Breast epithelium (tissue), 4 donors: ENCODE measurements around the gene APBA1. TPM values are rescaled to one million over a fixed set of nuclear protein-coding genes. Genes with fewer than 3 reads are reported as not detected.

Experiments used
- DNase-seq, 2 donors: peaks; one replicate each; pipeline ENCODE4 v3.0.0-alpha.2; 2019; ENCODE audit warnings: low spot score in 2 of 2
- H3K27ac ChIP-seq, 2 donors: fragments of 200-600 bp; sonication (generic) in 1 of 2; one replicate each; pipeline ENCODE4 v1.5.1; 2016 to 2019; ENCODE audit warnings: mild to moderate bottlenecking in 1 of 2
- H3K27me3 ChIP-seq, 2 donors: fragments of 200-600 bp; sonication (generic) in 1 of 2; one replicate each; pipeline versions ENCODE4 v1.5.1 to v1.6.0; 2017 to 2019; ENCODE audit warnings: control low read depth in 1 of 2, mild to moderate bottlenecking in 1 of 2
- H3K36me3 ChIP-seq: fragments of 200-600 bp; one replicate; pipeline ENCODE4 v1.5.1; 2019
- H3K4me1 ChIP-seq, 2 donors: fragments of 200-600 bp; sonication (generic); one replicate each; pipeline ENCODE4 v1.5.1; 2016 to 2019; ENCODE audit warnings: control low read depth in 1 of 2
- H3K4me3 ChIP-seq, 3 donors: fragments of 200-600 bp; sonication (generic); 1 replicate in 2 of 3; 2 replicates in 1 of 3; pipeline ENCODE4 v1.5.1; 2016 to 2019; ENCODE audit warnings: mild to moderate bottlenecking in 3 of 3, moderate library complexity in 2 of 3
- H3K9me3 ChIP-seq, 2 donors: fragments of 200-600 bp; sonication (generic) in 1 of 2; one replicate each; pipeline ENCODE4 v1.5.1; 2016 to 2019; ENCODE audit warnings: control low read depth in 1 of 2
- POLR2A ChIP-seq: fragments of 450-650 bp; IDR thresholded peaks from one replicate; pipeline ENCODE4 v1.6.1; 2016; ENCODE audit warnings: antibody characterized with exemption, mild to moderate bottlenecking, moderate library complexity
- POLR2AphosphoS5 ChIP-seq, 3 donors: sonication (generic); formaldehyde crosslinking; IDR thresholded peaks; one replicate each; pipeline ENCODE4 v1.6.1; 2017; ENCODE audit warnings: antibody characterized with exemption in 3 of 3
- intact Hi-C: fragments of 100-400 bp; cut with DNase I; formaldehyde crosslinking; loops from one replicate; pipeline ENCODE4 v1.15.1; 2023; ENCODE audit warnings: low total_unique reads
- total RNA-seq, 3 donors: library from RNA; depleted of rRNA; stranded (reverse); fragments of >200 nt; gene quantifications; one replicate each; pipeline ENCODE4 v1.1.0, GENCODE V29; 2016
- TF ChIP-seq, protein P1 (sequence below), 3 donors: fragments of 450-650 bp; IDR thresholded peaks; one replicate each; pipeline ENCODE4 v1.5.1; 2016 to 2017; ENCODE audit warnings: antibody characterized with exemption in 3 of 3, mild to moderate bottlenecking in 3 of 3, moderate library complexity in 3 of 3

The APBA1 gene
- total RNA-seq, 3 donors from 2014 or later: 6.9 to 8.0 (median 7.8) TPM

DNA sequence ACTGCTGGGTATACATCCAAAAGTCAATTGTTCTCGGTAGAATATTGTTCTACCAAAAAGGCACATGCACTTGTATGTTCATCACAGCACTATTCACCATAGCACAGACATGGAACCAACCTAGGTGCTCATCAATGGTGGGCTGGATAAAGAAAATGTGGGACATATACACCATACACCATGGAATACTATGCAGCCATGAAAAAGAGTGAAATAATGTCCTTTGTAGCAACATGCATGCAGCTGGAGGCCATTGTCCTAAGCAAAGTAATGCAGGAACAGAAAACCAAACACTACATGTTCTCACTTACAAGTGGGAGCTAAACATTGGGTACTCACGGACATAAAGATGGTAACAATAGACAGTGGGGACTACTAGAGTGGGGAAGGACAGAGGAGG lies 145.5 kb downstream of the APBA1 start:
- H3K27ac ChIP-seq: no peak overlapping the region
- H3K4me3 ChIP-seq: no peak overlapping the region
- H3K27me3 ChIP-seq: no peaks in the 10 kb centered on the region
- no peaks in the 10 kb centered on the region for H3K36me3 ChIP-seq
- no peak for DNase-seq
- intact Hi-C loops: no loop called here
- peaks cover 0 to 3% of the 10 kb centered on the region in 2 donors for H3K9me3 ChIP-seq
- H3K4me1 ChIP-seq: no peaks in the 10 kb centered on the region
- TF ChIP-seq POLR2A (no peak), POLR2AphosphoS5 (IDR thresholded peaks at IDR 0.05) (no peak)
- TF ChIP-seq, protein P1, sequence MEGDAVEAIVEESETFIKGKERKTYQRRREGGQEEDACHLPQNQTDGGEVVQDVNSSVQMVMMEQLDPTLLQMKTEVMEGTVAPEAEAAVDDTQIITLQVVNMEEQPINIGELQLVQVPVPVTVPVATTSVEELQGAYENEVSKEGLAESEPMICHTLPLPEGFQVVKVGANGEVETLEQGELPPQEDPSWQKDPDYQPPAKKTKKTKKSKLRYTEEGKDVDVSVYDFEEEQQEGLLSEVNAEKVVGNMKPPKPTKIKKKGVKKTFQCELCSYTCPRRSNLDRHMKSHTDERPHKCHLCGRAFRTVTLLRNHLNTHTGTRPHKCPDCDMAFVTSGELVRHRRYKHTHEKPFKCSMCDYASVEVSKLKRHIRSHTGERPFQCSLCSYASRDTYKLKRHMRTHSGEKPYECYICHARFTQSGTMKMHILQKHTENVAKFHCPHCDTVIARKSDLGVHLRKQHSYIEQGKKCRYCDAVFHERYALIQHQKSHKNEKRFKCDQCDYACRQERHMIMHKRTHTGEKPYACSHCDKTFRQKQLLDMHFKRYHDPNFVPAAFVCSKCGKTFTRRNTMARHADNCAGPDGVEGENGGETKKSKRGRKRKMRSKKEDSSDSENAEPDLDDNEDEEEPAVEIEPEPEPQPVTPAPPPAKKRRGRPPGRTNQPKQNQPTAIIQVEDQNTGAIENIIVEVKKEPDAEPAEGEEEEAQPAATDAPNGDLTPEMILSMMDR (IDR thresholded peaks at IDR 0.05): no peak

GRCh38 chr9:69519470-69520240 lies 152.5 kb downstream of the APBA1 start:
- Histone ChIP-seq H3K4me1 (no peaks in the 10 kb centered on the region), H3K9me3 (no peaks in the 10 kb centered on the region), H3K36me3 (no peaks in the 10 kb centered on the region), H3K27ac (no peak overlapping the region), H3K4me3 (no peak overlapping the region), H3K27me3 (no peaks in the 10 kb centered on the region)
- TF ChIP-seq POLR2AphosphoS5 (IDR thresholded peaks at IDR 0.05) (no peak), POLR2A (no peak)
- TF ChIP-seq, protein P1 (IDR thresholded peaks at IDR 0.05): no peak
- intact Hi-C loops: no loop called here
- no peak for DNase-seq

DNA sequence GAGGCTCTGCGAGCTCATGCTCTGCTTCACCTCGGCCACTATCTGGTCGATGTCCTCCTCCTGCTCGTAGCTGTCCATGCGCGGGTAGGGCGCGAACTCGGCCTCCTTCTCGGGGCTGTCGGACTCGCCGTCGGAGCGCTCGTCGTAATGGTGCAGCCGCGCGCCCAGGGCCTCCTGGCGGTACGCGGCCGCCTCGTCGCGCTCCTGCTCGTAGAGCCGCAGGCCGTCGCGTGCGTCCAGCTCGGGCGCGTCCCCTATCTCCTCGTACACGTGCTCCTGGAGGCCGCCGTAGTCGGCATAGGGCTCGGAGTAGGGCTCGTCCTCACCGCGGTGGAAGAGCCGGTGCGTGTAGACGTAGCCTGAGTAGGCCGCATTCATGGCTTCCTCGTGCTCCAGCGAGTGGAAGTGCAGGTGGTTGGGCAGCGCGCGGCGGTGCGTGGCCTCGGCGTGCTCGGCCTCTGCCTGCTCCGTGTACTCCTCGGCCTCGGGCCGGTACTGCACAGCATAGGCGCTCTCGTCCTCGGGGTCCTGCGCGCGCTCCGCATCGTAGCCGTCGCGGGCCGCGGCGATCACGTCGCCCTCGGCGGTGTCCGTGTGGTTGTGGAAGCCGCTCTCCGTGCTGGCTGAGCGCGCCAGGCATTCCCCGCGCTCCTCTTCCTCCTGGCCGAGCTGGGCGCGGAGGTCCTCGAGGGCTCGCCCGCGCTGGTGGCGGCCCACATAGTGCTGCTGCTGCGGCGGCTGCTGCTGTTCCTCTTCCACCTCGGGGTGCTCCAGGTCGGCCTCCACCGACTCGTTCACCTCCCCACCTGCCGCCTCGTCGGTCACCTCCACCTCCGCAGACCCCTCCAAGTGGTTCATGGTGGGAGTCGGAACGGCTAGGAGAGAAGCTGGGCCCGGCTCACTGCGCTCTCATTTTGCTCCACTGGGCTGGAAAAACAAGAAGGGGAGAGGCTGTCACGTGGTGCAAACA lies 155.5 kb downstream of the APBA1 start:
- no peak overlapping the region for H3K4me3 ChIP-seq
- H3K27me3 ChIP-seq: no peaks in the 10 kb centered on the region
- H3K9me3 ChIP-seq: no peaks in the 10 kb centered on the region
- TF ChIP-seq, protein P1 (IDR thresholded peaks at IDR 0.05): no peak
- H3K36me3 ChIP-seq: no peaks in the 10 kb centered on the region
- intact Hi-C loops: no loop called here
- DNase-seq: no peak
- H3K4me1 ChIP-seq: no peaks in the 10 kb centered on the region
- H3K27ac ChIP-seq: no peak overlapping the region

DNA sequence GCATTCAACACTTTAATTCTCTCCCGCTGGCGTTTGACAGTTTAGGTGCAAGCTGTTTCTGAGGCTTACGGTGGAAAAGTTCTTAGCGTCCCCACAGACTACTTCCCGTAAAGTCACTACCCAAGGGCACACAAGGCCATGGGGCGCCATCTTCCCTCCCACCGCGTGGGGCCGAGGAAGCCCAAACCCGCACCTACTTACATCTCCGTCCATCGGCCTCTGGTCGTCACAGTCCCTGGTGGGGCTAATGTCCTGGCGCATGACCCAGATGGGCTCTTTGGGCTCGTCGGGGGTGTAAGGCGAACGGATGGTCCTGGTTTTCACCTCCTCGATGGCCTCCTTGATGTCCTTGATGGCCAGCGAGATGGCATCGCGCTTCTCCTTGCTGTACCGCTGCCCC lies 156.4 kb downstream of the APBA1 start:
- intact Hi-C loops: no loop called here
- DNase-seq: no peak
- Histone ChIP-seq H3K27me3 (no peaks in the 10 kb centered on the region), H3K4me1 (no peaks in the 10 kb centered on the region), H3K4me3 (no peak overlapping the region), H3K36me3 (no peaks in the 10 kb centered on the region), H3K9me3 (no peaks in the 10 kb centered on the region), H3K27ac (no peak overlapping the region)
- no peak for TF ChIP-seq POLR2A
- TF ChIP-seq, protein P1 (IDR thresholded peaks at IDR 0.05): no peak
- no peak for TF ChIP-seq POLR2AphosphoS5 (IDR thresholded peaks at IDR 0.05)
